Measurements from ENCODE around the gene SSR4.

Gene SSR4

GRCh38 chrX:153782313-153782712 is 12.2 kb upstream of the SSR4 start:
- DNase-seq, result peak; percentile 48

DNA sequence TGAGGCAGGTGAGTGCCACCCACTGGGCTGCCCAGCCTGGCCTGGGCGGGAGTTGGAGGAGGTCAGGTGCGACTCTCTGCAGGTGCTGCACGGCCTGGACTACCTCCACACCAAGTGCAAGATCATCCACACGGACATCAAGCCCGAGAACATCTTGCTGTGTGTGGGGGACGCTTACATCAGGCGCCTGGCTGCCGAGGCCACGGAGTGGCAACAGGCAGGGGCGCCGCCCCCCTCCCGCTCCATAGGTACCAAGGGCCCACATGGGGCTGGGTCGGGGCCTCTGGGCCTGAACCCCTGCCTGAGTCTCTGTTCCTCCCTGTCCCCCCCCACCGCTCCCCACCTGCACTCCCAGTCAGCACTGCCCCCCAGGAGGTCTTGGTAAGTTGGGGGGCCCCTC is 11.6 kb upstream of the SSR4 start:
- DNase-seq, result no peak

DNA sequence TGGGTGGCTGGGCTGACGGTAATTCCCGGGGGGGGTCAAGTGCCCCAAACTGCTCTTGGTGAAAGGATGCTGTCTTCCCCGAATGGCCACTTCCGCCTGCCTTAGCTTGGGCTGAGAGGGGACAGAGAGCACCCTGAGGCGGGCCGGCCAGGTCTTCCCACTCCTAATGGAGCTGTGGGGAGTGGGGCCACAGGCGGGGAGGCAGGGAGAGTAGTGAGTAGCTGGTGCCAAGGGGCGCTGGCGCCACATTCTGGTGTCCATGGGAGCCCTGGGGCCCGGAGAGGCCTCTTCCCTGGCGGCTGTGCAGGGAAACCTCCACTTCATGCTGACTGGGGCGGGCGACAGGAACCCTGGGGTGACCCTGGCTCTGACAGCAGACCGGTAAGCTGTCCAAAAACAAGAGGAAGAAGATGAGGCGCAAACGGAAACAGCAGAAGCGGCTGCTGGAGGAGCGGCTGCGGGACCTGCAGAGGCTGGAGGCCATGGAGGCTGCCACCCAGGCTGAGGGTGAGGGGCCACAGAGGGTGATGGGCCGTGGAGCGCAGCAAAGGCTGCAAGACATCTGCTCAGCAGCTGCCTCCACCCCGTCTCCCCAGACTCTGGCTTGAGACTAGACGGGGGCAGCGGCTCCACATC is 11.0 kb upstream of the SSR4 start:
- no peak for DNase-seq

- no peak for DNase-seq
Observed at GRCh38 chrX:153784325-153784967, 10.0 kb upstream of the SSR4 start.

GRCh38 chrX:153786669-153787068 is 7.8 kb upstream of the SSR4 start:
- DNase-seq, result no peak

DNA sequence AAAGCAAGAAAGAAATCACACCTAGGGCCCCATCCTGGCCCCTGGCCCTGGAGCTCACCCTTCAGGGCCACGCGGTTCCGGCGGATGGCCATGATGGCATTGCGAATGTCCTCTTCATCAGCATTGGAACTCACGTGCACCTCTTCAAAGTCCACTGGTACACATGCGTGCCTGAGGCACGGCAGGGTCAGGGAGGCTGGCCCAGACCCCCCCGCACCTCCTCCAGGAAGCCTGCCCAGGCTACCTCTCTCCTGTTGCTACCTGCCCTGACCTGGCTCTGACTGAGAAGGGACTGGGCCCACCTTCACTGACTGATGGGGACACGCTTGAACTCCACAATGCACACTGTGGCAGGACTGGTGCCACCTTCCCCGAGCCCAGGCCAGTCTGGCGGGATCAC is 4.8 kb upstream of the SSR4 start:
- DNase-seq, result no peak

GRCh38 chrX:153791104-153791852 is 3.2 kb upstream of the SSR4 start:
- DNase-seq, result no peak

- no peak for DNase-seq
Observed at GRCh38 chrX:153792368-153792767, 2.1 kb upstream of the SSR4 start.

GRCh38 chrX:153793291-153793690 is 1.2 kb upstream of the SSR4 start:
- DNase-seq, result no peak

DNA sequence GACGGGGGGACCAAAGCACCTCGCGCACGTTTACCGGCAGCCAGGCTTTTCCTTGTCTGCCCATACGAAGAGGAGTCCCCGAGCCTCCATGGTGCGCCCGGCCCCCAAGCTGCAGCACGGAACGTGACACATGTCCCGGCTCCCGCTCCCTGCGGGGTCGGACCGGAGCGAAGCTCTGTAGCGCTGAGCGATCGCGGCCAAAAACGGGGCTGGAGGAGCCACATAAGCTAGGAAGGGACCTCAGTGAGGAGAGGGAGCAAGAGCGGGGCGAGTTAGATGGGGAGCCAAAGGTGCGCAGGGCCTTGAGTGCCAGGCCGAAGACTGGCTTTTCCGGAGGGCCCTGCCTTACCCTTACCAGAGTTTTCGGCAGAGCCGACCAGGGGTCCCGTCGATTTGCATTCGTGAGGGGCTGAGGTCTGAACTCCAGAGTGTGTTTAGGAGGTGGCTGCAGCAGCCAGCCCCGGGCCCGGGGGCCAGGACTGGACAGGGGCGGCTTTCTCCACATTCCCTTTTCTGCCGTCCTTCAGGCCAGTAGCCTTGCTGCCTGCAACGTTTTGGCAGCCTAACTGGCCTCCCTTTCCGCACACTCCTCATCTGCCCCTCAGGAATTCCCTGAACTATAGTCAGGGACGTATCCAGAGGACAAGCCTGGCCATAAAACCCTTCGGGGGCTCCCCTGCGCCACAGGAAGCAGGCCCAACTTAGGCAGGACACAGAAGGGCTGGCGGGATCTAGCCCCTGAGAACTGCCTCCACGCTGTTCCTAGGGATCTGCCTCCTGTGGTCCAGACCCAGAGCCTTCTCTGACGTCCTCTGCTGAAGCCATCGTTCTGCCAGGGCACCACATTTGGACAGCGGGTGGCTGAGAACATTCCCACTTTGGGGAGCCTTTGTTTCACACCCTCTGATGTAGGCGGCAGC is 689 bp downstream of the SSR4 start:
- DNase-seq, result no peak

GRCh38 chrX:153797415-153798015 is 3.0 kb downstream of the SSR4 start:
- no peak for DNase-seq

DNA sequence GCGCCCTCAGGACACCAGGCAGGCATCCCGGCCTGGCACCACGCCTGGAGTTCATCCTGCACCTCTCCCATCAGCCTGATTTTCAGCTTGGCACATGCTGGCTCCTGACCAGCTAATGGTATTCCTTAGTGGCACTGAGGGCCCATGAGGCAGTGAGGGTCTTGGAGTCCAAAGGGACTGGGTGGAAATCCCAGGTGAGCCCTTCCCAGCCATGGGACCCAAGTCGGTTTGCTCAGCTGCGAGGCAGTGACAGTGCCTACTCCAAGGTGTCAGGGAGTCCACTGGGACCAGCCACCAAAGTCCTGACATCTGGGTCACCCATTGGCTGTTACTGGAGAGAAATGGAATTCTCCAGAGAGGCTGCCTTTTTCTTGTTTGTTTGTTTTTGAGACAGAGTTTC is 4.9 kb downstream of the SSR4 start:
- DNase-seq, result no peak

GRCh38 chrX:153800177-153800722 is 5.8 kb downstream of the SSR4 start:
- no peak for DNase-seq

- no peak for DNase-seq
Observed at GRCh38 chrX:153800746-153801145, 6.3 kb downstream of the SSR4 start.

DNA sequence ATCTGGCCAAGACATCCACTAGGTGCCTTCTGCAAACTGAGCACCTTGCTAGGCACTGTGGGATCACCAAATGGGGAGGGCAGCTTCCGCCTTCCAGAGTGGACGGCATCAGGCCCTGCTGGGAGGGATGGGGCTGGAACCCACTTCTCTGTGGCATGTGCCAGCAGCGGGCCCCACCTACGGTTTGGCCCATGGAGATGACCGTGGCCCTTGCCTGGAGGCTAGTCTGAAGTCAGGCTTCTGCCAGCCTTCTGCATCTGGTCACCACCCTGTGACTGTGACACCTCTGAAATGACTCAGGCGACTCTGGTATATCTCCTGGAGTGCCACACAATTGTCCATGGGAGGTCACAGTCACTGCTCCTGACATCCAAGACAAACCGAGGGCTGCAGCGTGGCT is 7.2 kb downstream of the SSR4 start:
- DNase-seq, result no peak

- DNase-seq, result no peak
Observed at GRCh38 chrX:153802513-153803045, 8.1 kb downstream of the SSR4 start.

DNA sequence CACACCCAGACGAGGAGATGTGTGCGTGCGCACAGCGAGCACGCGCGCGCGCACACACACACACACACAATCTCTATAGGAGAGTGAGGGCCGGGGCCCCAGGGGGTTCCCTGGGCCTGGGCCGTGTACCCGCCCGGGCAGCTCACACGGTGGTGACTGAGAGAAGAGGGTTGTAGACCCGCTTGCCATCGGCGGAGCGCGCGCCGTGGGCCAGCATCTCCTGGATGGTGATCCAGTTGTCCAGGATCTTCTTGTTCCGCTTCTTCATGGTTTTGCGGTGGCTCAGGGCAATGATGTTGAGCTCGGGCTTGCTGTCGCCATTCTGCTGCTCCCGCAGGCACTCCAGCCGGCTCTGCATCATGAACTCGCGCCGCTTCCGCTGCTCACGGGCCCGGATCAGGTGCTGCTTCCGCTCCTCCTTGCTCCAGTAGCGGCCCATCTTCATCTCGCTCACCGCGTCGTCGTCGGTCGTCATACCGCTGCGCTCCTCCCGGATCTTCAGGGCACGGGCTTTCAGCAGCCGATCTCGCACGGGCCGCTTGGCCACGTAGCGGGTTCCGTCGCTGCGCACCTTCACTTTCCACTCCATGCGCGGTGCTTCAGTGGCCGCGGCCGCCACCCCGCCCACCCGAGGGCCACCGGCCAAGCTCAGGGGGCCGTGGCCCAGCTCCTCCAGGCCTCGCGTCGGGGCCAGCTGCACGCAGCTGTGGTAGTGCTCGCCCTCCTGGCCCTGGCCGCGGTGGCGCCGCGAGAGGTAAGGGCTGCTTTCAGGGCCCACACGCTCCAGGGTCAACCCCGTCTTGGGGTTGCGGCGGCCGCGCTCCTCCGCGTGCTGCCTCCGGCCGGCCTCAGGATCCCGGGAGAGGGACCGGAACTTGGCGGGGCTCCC is 9.0 kb downstream of the SSR4 start:
- no peak for DNase-seq

GRCh38 chrX:153804100-153804595 is 9.7 kb downstream of the SSR4 start:
- no peak for DNase-seq

DNA sequence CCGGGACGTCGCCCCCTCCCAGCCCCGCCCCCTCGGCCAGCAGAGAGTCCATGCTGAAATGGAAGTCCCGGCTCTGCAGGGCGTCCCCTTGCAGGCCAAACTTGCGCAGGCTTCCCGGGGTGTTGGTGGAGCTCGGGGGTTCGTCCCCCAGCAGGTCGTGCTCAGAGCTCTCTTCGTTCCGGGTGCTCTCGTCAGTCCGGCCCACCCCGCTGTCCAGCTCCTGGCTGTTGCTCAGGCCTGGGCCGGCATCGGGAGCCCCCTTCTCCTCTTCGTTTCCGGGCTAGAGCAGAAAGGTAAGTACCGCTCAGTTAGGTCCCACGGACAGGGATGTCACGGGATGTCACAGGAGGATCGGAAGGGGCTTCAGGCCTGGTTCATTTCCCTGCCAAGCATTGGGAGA is 10.2 kb downstream of the SSR4 start:
- no peak for DNase-seq

GRCh38 chrX:153805436-153805835 is 11.0 kb downstream of the SSR4 start:
- no peak for DNase-seq

DNA sequence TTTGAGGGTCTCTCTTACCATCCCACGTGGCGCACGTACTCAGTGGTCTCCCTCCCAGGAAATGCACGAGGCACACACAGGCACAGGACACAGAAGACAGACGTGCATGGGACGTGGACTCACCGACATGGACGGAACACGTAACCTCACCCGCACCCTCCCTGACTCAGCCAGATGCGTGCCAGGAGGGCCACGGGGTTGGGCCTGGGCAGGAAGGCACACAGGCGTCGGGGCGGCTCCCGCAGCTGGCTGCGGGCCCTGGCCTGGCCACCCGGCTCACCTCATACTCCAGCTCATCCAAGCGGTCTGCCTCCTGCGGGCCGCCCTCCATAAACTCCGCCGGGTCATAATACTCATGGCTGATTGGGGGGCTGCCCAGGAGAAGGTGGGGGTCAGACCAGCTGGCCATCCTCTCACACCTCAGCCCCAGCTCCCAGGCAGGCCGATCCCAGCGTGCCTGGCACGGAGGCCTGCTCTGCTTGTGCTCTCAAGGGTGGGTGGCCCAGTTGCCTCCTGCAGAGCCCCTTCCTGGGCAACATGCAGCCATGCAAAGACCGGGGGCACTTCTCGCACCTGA is 12.6 kb downstream of the SSR4 start:
- no peak for DNase-seq
